IPS DF 6.9 (cell line): ENCODE measurements around the gene BRPF1.

Source experiments
- DNase-seq: peaks from one replicate; pipeline ENCODE4 v3.0.0-alpha.2; 2013; ENCODE audit warnings: low read depth, low spot score
- H3K27ac ChIP-seq: one replicate; pipeline ENCODE4 v1.5.1; 2013; ENCODE audit warnings: low read length, control low read depth
- H3K27me3 ChIP-seq: 2 replicates; pipeline ENCODE4 v1.6.1; 2013; ENCODE audit warnings: mild to moderate bottlenecking, low read length; ENCODE audit not compliant: control insufficient read depth, insufficient read depth
- H3K36me3 ChIP-seq: 2 replicates; pipeline ENCODE4 v1.6.1; 2013; ENCODE audit warnings: low read length; ENCODE audit not compliant: control insufficient read depth, insufficient read depth
- H3K4me1 ChIP-seq: 2 replicates; pipeline ENCODE4 v1.6.1; 2013; ENCODE audit warnings: low read length; ENCODE audit not compliant: control insufficient read depth, insufficient read depth
- H3K4me3 ChIP-seq: 2 replicates; pipeline ENCODE4 v1.5.1; 2013; ENCODE audit warnings: mild to moderate bottlenecking, low read length
- H3K9me3 ChIP-seq: 2 replicates; pipeline ENCODE4 v1.6.1; 2013; ENCODE audit warnings: low read length, inconsistent platforms; ENCODE audit not compliant: control insufficient read depth, insufficient read depth
- WGBS: extraction: QIAGEN DNeasy Blood & Tissue Kit; methylation state at CpG from one replicate; pipeline ENCODE4 v1.1.7; 2013; ENCODE audit warnings: mixed read lengths, missing lambda C conversion rate; ENCODE audit not compliant: insufficient read length, insufficient coverage; 5-methylcytosine and 5-hydroxymethylcytosine counted together

The BRPF1 gene

GRCh38 chr3:9786209-9786739, 54.7 kb downstream of the BRPF1 start:
- DNase-seq = no peak
- no peaks in the 10 kb centered on the region for H3K27me3 ChIP-seq
- H3K4me1 ChIP-seq = no peaks in the 10 kb centered on the region
- no peaks in the 10 kb centered on the region for H3K9me3 ChIP-seq
- peaks cover 14% of the 10 kb centered on the region for H3K36me3 ChIP-seq
- H3K4me3 ChIP-seq = no peak overlapping the region
- WGBS = no CpG with 5 or more reads among the region's 7 CpGs
- no peak overlapping the region for H3K27ac ChIP-seq

- H3K36me3 ChIP-seq = peaks cover 14% of the 10 kb centered on the region
- no peaks in the 10 kb centered on the region for H3K9me3 ChIP-seq
- no CpG with 5 or more reads among the region's 13 CpGs for WGBS
- H3K27me3 ChIP-seq = no peaks in the 10 kb centered on the region
- no peak overlapping the region for H3K27ac ChIP-seq
- peaks cover 2% of the 10 kb centered on the region; the same call in 1 of the 2 replicates for H3K4me1 ChIP-seq
- DNase-seq = no peak
- H3K4me3 ChIP-seq = no peak overlapping the region
These were observed 55.5 kb downstream of the BRPF1 start for GRCh38 chr3:9786825-9787669.

GRCh38 chr3:9787714-9788113, 56.2 kb downstream of the BRPF1 start:
- Histone ChIP-seq H3K9me3 (no peaks in the 10 kb centered on the region), H3K36me3 (peaks cover 14% of the 10 kb centered on the region), H3K4me3 (no peak overlapping the region), H3K27me3 (no peaks in the 10 kb centered on the region), H3K27ac (no peak overlapping the region), H3K4me1 (peaks cover 2% of the 10 kb centered on the region; the same call in 1 of the 2 replicates)
- no peak for DNase-seq
- WGBS = no CpG with 5 or more reads among the region's 6 CpGs

- H3K27ac ChIP-seq = no peak overlapping the region
- no peak for DNase-seq
- peaks cover 2% of the 10 kb centered on the region; the same call in 1 of the 2 replicates for H3K4me1 ChIP-seq
- H3K9me3 ChIP-seq = no peaks in the 10 kb centered on the region
- WGBS = no CpG with 5 or more reads among the region's 11 CpGs
- peaks cover 5% of the 10 kb centered on the region for H3K36me3 ChIP-seq
- no peaks in the 10 kb centered on the region for H3K27me3 ChIP-seq
- no peak overlapping the region for H3K4me3 ChIP-seq
These were observed 59.6 kb downstream of the BRPF1 start for GRCh38 chr3:9791127-9791526.

GRCh38 chr3:9791790-9792404, 60.4 kb downstream of the BRPF1 start:
- DNase-seq = no peak
- no CpG with 5 or more reads among the region's 14 CpGs for WGBS
- Histone ChIP-seq H3K9me3 (no peaks in the 10 kb centered on the region), H3K27ac (no peak overlapping the region), H3K4me1 (peaks cover 2% of the 10 kb centered on the region; the same call in 1 of the 2 replicates), H3K27me3 (no peaks in the 10 kb centered on the region), H3K36me3 (peaks cover 5% of the 10 kb centered on the region), H3K4me3 (peak overlapping the region; percentile 80; the same call in 1 of the 2 replicates)

- no peak within 1 kb of the TSS for H3K27ac ChIP-seq
- H3K27me3 ChIP-seq = no peaks in the 10 kb centered on the region
- H3K9me3 ChIP-seq = no peaks in the 10 kb centered on the region
- peaks cover 9% of the 10 kb centered on the region for H3K36me3 ChIP-seq
- peak within 1 kb of the TSS; percentile 80 for H3K4me3 ChIP-seq
- no CpG with 5 or more reads among the region's 65 CpGs for WGBS
- DNase-seq = peak; percentile 83
- H3K4me1 ChIP-seq = peaks cover 2% of the 10 kb centered on the region; the same call in 1 of the 2 replicates
These were observed 61.0 kb downstream of the BRPF1 start, which contains the start of the genes ARPC4 and TADA3 for GRCh38 chr3:9792405-9793160. Gene ARPC4 (plus strand): TSS chr3:9793082. CDS start chr3:9793122, 40 bp downstream. Gene TADA3 (minus strand): TSS chr3:9792473. CDS start chr3:9791466, 1,007 bp downstream.

- peaks cover 13% of the 10 kb centered on the region for H3K36me3 ChIP-seq
- DNase-seq = no peak
- no peaks in the 10 kb centered on the region for H3K9me3 ChIP-seq
- WGBS = no CpG with 5 or more reads among the region's 23 CpGs
- H3K27me3 ChIP-seq = no peaks in the 10 kb centered on the region
- H3K4me3 ChIP-seq = peak overlapping the region; percentile 80
- H3K27ac ChIP-seq = no peak overlapping the region
- H3K4me1 ChIP-seq = peaks cover 2% of the 10 kb centered on the region; the same call in 1 of the 2 replicates
These were observed 61.7 kb downstream of the BRPF1 start for GRCh38 chr3:9793161-9793781.

GRCh38 chr3:9794400-9794799, 62.9 kb downstream of the BRPF1 start:
- no peak for DNase-seq
- Histone ChIP-seq H3K27me3 (no peaks in the 10 kb centered on the region), H3K4me1 (peaks cover 2% of the 10 kb centered on the region; the same call in 1 of the 2 replicates), H3K27ac (no peak overlapping the region), H3K4me3 (no peak overlapping the region), H3K36me3 (peaks cover 11% of the 10 kb centered on the region), H3K9me3 (no peaks in the 10 kb centered on the region)
- no CpG with 5 or more reads among the region's 11 CpGs for WGBS

- H3K4me3 ChIP-seq = no peak overlapping the region
- no peak for DNase-seq
- H3K27ac ChIP-seq = no peak overlapping the region
These were observed 63.7 kb downstream of the BRPF1 start for GRCh38 chr3:9795207-9795606.

More at GRCh38 chr3:9795207-9795606, 63.7 kb downstream of the BRPF1 start:
- Histone ChIP-seq H3K36me3 (peaks cover 14% of the 10 kb centered on the region; the same call in 1 of the 2 replicates), H3K4me1 (peaks cover 2% of the 10 kb centered on the region; the same call in 1 of the 2 replicates), H3K27me3 (no peaks in the 10 kb centered on the region), H3K9me3 (no peaks in the 10 kb centered on the region)
- no CpG with 5 or more reads among the region's 5 CpGs for WGBS
